HG03175 (cell line): ENCODE data around the gene ITPRIPL1.
"Not testable (repeated sequence)": the region's sequence is repeated elsewhere in the genome, so short reads cannot be mapped to it uniquely, and the experiment has no call there.

Experiments used
- ATAC-seq: cut with Tn5 transposase; IDR thresholded peaks from one replicate; pipeline ENCODE4 v1.9.1; 2021; ENCODE audit warnings: mild to moderate bottlenecking, moderate library complexity; ENCODE audit not compliant: unreplicated experiment

The ITPRIPL1 gene, protein sequence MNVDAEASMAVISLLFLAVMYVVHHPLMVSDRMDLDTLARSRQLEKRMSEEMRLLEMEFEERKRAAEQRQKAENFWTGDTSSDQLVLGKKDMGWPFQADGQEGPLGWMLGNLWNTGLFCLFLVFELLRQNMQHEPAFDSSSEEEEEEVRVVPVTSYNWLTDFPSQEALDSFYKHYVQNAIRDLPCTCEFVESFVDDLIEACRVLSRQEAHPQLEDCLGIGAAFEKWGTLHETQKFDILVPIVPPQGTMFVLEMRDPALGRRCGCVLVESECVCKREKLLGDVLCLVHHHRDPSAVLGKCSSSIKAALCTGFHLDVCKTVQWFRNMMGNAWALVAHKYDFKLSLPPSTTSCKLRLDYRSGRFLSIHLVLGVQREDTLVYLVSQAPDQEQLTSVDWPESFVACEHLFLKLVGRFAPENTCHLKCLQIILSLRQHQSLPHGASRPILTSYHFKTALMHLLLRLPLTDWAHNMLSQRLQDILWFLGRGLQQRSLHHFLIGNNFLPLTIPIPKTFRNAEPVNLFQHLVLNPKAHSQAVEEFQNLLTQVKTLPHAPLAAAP

DNA sequence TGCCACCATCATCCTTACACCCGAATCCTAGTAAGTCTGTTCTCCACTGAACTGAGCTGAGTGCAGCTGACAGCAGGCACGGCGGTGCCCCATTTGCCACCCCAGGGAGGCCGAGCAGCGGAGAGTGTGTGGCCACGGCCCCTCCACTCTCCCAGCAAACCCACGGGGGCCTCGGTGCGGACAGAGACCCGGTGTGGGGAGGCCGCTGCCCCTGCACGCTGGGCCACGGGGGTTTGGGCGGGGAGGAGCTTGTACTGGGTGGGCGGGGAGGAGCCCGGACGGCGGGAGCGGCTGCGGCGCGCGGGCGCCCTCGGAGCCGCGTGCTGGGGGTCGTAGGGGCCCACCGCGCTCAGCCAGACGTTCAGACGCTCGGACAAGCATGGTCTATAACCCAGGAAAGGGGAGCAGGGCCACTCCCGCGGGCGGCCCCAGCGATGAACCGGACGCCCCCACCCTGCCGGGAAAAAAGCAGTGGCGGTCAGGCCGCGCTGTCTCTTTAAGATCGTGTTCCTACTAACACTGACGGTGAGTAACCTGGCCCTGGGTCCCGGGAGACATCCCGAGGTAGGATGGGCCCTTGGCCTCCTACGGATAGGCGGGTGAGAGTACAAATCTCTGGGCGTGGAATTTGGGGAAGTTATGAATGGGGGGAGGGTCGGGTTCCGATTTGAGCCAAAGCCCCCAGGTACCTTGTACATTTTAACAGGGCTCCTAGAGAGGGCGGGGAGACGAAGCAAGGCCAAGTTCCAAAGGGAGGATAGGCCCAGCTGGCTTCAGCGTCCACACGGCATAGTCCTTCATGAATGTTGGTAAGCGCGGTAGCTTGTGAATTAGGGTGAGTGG is at the start of gene ITPRIPL1:
TSS of gene ITPRIPL1 (plus strand) at position 277 of the 843 bp plus-strand sequence. CDS start at position 800, 523 bp downstream.
- no peak for ATAC-seq

DNA sequence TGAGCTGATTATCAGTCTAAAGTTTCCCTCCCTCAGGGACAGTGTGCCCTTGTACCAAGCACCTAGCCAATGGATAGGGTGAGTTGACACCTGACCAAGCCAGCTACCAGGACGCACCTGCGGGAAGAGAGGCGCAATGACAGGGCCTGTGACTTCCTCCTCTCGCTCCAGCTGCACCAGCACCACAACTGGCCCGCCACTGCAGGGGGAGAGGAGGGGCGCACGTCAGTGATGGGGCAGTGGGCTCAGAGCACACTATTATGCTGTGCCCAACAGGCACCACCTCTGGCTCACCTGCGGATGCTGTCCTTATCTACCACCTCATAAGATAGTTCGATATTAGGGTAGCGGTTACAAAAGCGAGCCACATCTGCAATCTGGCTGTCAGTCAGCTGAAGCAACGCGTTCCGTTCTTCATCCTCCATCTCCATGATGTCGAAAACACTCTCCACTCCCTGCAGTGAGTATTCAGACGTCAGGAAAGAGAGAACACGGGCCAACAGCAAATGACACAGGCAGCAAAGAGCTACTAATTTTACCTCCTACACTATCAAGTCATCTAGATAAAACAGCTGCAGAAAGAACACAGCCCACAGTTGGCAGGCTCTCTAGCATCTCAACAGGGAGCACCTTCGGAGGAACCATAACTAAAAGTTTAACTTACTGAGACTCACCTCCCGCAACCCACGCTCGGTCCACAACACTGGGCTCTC is 48.2 kb upstream of the ITPRIPL1 start:
- ATAC-seq, result no peak

DNA sequence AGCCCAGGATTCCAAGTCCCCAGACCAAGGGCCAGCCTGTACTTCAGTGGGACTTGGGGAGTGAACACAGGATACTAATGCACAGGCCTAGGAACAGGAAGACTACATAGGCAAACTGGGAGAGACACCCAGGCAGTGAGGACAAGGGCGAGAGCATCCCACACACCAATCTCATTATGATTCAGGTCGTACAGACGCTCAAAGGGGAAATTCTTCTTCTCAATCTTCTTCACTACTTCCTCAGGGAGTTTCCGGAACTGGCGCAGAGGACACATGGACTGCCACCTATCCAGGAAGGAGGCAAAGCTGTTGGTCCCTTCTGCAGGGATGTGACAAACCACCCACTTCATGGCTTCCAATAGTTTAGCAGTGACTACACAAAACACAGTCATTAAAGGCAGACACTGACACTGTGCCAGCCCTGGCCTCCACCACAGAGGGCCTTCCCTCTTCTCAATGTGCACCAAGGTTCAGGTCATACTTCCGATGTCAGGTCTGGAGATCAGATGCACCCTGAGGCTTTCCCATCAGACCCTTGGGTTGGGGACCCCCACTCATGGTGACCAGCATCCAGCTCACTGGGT is 37.8 kb upstream of the ITPRIPL1 start:
- no peak for ATAC-seq

DNA sequence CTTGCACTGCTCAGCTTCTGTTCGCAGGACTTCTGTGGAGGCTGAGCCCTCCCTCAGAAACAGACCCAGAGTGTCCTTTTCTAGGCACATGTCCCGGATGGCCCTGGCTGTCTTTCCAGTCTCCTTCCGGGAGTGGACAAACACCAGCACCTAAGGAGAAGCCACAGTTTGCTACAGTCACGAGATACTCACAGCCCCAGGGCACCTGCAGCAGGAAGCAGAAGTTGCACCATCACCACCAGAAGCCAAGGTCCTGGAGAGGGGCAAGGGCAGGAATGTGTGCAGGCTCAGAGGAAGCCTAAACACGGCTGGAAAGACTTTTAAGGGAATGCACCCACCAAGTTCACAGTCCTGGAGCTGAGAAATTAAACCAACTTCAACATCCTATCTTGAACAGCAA is 33.4 kb upstream of the ITPRIPL1 start:
- no peak for ATAC-seq

DNA sequence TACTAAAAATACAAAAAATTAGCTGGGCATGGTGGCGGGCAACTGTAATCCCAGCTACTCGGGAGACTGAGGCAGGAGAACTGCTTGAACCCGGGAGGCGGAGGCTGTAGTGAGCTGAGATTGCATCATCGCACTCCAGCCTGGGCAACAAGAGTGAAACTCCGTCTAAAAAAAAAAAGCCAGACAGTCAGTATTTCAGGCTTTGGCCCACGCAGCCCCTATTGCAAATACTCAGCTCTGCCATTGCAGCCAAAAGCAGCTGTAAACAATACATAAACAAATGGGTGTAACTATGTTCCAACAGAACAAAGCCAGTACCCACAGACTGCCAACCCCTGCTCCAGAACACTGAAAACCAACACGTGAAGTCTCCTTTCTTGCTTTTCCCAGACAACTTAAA is 30.8 kb upstream of the ITPRIPL1 start:
- not testable (repeated sequence) for ATAC-seq

DNA sequence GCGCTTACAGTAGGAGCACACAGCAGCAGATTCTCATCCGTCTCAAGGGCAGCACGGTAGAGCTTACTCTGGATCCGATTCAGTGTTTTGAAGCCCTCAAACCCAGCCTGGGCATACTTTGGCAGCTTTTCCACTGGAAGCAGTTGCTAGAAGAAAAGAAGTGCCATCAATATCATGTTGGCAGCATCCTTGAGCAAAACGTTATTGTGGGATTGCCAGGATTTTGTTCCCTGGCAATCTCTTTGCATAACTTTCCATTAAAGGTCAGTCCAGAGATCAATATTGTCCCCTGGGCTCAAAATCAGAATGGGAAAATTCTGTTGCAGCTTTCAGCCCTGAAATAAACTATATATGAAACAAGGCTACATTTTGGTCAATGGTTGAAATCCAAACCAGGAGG is 28.2 kb upstream of the ITPRIPL1 start:
- ATAC-seq, result no peak

DNA sequence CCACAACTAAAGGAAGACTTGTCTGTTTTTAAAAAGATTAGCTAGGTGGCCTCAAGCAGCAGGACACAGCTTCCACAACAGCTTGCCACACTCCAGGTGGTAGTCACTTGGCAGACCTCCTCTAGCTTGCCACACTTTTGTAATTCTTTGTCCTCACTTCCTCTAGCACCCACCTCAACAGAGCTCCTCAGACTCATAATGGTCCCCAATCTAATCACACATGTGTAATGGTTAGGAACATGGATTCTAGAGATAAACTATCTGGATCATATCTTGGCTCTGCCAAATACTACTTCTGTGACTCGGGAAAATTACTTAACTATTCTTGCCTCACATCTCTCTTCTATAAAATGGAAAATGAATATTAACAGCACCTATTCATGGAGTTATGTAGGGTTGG is 23.3 kb upstream of the ITPRIPL1 start:
- ATAC-seq, result no peak

DNA sequence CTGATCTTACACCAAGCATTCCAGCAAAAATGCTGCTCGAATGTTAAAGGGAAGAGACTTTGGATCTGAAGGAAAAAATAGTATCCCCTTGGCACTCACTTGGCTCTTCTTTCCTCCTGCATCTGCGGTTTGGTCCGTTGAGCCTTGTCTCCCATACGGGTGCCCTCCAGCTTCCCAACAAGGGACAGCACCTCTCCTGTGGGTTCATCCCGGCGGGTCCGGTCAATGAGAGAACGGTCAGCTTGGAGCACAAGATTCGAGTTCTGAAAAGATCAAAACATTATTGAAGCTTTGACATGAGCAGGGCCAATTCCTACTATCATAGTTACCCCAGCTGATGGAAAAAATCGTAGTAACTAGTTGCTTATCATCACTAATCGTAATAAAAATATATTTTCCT is 20.5 kb upstream of the ITPRIPL1 start:
- ATAC-seq, result no peak

DNA sequence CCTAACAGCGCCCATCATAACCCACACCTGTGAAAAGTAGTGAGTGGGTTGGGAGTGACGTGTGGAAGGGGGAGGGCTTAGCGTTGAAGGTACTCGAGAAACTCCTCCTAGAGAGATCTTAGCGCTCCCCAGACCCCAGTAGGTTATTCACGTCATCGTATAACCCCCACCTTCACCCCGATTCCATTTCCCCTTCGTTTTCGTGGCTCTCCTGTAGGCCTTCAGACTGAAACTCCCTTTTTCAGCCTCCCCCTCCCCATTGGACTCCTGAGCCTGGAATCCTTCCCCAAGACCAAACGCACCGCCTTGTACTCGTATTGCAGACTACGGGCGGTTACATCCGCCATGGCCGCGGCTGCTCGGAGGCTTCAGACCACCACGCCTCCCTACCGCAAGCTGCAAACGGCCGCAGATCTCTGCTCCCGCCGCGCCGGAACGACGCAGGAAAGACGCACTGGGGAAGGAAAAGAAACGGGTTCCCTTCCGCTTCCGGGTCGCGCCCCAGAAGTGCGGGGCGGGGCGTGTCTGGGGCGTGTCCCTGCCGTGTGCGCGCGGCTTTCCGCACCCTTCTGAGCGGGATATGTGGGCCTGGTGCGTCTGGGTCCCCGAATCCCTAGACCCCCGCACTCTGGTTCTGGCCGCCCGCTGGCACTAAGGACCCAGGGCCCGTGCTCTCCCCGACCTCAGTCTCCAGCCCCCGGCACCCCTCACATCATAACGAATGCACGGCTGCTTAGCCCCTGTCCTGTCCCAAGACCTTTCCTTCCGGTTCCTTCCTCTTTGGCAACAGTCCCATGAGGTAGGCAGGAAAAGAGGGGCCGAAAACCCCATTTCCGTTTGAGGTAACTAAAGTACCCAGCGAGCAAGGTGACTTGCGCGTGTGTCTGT is 19.8 kb upstream of the ITPRIPL1 start, which contains the start of gene SNRNP200:
TSS of gene SNRNP200 (minus strand) at position 456 of the 888 bp plus-strand sequence. CDS start at position 347, 109 bp downstream.
- ATAC-seq, result peak; percentile 94

DNA sequence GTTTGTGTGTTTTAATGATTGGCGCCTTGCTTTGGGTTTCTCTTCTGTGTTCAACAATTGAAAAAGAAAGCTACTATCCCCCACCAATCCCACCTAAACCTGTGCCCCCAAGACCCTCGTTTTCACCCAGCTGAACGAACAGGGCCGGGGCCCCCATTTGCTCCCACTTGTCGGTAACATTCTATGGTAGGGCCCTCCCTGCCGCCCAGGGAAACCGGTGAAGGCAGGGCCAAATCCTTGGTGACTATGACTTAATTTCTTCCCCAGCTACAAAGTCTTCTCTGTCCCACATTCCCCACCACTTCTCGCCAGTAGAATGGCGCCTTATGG is 19.2 kb upstream of the ITPRIPL1 start:
- no peak for ATAC-seq

DNA sequence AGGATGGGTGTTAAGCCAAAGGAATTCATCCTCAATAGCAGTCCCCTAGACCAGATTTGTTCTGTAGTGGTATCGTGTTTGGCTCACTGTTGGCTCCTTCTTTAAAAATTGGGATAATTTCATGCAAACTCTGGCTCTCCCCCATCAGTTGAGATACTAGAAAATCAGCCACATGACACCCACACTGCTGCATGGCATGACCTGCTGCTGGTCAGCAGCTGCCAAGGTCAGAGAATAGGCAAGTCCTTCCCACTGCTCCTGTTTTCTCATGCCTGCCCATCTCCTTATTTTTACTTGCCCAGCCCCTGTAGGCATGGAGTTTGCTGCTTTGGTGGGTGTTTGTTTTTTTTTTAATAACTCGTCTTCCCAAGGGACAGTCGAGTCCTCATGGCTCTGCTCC is 18.7 kb upstream of the ITPRIPL1 start:
- no peak for ATAC-seq

DNA sequence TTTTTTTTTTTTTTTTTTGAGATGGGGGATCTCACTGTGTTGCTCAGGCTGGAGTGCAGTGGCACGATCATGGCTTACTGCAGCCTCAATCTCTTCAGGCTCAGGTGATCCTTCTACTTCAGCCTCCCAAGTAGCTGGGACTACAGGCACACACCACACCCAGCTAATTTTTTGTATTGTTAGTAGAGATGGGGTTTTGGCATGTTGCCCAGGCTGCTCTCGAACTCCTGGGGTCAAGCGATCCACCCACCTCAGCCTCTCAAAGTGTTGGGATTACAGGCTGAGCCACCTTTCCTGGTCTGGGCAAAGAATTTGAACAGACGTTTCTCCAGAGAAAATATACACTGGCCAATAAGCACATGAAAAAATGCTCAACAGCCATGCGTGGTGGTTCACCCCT is 16.9 kb upstream of the ITPRIPL1 start:
- ATAC-seq, result no peak

DNA sequence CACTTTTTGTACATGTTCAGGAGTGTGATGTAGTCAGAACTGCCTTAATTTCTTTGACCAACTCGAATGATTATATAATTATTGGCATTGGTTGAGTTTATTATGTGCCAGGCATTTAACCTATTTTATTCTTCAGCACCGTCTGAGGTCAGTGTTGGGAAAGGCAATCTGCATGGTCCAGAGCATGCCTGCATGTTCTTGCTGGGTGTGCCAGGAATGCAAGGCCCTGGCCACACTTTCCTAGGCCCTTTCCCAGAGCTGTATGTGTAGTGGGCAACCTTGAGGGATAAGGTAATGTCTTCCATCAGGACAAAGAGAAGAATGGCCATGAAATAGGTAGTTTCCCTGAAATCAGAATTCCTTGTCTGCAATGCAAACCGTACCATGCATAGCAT is 10.1 kb upstream of the ITPRIPL1 start:
- no peak for ATAC-seq

DNA sequence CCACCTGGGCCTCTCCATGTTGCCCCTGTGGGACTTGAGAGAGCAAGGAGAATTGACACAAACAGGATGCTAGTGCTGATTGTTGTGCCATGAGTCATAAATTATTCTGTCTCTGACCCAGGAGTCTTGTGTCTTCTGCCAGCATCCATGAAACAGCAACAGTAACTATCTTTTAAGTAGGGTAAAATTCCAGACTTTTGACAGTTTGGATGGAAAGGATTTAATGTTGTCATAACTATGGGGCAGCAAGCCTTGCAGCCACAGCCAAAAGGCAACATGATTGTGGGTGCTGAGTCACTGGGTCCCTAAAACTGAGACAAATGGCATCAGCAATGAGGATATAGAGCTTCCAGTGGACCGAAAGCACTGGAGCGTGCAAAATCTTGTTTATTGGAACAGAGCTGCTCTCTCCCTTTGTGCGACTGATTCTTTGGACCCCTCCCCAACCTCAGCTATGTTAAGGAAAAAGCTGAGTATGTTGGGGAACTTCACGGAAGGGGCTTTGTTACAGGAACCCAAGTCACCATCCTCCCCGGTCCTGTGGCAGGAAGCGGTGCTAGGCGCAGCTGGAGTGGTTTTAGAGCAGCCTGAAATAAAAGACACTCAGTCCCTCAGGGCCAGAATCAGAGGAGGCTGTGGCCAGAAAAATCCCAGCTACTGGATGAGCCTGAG is 9.6 kb upstream of the ITPRIPL1 start:
- ATAC-seq, result no peak

DNA sequence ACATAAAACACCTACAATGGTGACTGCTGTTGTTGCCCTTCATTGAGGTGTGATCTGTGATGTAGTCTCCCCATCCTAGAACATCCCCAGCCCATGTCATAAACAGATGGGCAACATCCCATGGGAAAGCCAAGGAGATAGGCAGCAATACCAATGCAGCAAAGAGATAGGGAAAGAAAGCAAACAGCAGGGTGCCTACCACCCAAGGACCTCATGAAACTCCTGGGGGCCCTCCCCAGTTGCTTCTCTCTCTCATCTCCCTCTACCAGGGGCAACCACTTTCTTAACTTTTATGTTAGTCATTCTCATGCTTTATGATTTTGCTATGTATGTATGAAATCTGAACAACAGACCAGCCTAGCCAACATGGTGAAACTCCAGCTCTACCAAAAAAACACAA is 8.1 kb upstream of the ITPRIPL1 start:
- ATAC-seq, result no peak

DNA sequence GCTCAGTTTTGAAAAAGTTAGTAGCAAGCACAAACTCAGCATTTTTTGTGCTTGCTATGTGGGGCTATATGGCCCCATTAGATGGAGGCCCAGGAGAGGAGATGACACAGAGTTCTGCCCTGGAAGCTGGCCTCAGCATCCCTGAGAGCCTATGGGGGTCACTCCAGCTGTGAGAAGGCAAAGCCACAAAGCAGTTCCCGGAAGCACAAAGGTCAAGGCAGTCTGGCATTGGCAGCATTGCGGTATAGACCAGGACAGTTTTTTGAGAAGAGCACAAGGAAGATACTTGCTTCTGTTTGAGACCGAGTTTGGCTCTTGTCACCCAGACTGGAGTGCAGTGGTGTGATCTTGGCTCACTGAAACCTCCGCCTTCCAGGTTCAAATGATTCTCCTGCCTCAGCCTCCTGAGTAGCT is 7.5 kb upstream of the ITPRIPL1 start:
- ATAC-seq, result no peak

DNA sequence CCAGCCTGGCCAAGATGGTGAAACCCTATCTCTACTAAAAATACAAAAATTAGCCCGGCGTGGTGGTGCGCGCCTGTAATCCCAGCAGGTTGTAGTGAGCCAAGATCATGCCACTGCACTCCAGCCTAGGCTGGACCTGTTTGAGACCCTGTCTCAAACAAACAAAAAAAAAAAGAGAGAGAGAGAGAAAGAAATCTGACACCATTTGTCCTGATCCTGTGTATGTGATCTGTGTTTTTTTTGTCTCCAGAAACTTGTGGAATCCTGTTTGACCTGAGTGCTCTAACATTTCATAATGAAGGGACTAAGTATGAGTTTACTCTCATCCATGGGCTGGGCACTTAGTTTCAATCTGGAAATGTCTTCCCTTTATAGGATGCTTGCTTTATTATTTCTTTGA is 6.4 kb upstream of the ITPRIPL1 start:
- no peak for ATAC-seq

DNA sequence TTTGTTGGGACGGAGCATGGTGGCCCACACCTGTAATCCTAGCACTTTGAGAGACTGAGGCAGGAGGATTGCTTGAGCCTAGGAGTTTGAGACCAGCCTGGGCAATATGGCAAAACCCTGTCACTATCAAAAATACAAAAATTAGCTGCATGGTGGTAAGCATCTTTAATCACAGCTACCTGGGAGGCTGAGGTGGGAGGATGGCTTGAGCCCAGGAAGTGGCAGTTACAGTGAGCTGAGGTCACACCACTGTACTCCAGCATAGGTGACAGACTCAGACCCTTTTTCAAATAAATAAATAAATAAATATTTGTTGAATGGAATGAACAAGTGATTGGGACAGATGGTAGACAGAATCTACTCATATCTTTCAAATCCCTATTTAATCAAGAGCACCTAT is 5.7 kb upstream of the ITPRIPL1 start:
- ATAC-seq, result no peak

DNA sequence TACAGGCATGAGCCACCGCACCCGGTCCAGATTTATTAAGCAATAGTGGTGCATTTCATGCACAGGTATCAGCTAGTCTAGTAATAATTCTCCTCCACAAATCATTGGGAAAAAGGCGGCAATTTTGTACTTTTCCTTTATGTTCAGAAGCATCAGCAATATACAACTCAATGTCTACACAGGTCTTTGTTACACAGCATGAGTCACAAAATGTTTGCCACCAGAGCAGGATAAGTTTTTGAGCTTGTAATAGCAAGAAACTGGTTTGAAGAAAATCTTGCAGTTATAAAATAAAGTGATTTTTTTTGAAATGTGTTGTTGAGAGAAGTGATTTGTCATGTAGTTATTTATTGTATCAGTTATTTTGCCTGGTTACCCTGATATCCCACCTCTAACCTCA is 4.8 kb upstream of the ITPRIPL1 start:
- no peak for ATAC-seq
